Dermis lymphatic vessel endothelial cell (primary cell): ENCODE measurements around the gene FBXO15. TPM values are rescaled to one million over a fixed set of nuclear protein-coding genes. Genes with fewer than 3 reads are reported as not detected.

Experiments
- total RNA-seq: library from RNA; depleted of rRNA; stranded (reverse); fragments of >200 nt; gene quantifications from 2 replicates; pipeline ENCODE4 v1.2.1, GENCODE V29; 2014

Gene FBXO15
- under 0.01 and 0.09 TPM in 2 replicates for total RNA-seq

GRCh38 chr18:74147779-74148542 lies at the start of gene FBXO15, which contains the start of gene TIMM21:
Gene FBXO15 (minus strand): TSS chr18:74147834. CDS start chr18:74147785, 49 bp downstream.
Gene TIMM21 (plus strand): TSS chr18:74148523. CDS start chr18:74148809, 286 bp downstream.

Other genes starting within 250 kb of the FBXO15 start
- 19.6 and 26.1 TPM in 2 replicates for gene TIMM21, start 689 bp upstream of the FBXO15 start, total RNA-seq
- 19.4 and 23.5 TPM in 2 replicates for gene CYB5A, start 144.1 kb upstream of the FBXO15 start, total RNA-seq
- not detected in 2 replicates for gene C18orf63, start 168.0 kb upstream of the FBXO15 start, total RNA-seq